HG02884 (cell line): ENCODE results near the gene ITGB6.

ENCODE experiments used
- ATAC-seq: cut with Tn5 transposase; IDR thresholded peaks from one replicate; pipeline ENCODE4 v1.9.1; 2021; ENCODE audit warnings: mild to moderate bottlenecking, moderate library complexity; ENCODE audit not compliant: unreplicated experiment

The ITGB6 gene

DNA sequence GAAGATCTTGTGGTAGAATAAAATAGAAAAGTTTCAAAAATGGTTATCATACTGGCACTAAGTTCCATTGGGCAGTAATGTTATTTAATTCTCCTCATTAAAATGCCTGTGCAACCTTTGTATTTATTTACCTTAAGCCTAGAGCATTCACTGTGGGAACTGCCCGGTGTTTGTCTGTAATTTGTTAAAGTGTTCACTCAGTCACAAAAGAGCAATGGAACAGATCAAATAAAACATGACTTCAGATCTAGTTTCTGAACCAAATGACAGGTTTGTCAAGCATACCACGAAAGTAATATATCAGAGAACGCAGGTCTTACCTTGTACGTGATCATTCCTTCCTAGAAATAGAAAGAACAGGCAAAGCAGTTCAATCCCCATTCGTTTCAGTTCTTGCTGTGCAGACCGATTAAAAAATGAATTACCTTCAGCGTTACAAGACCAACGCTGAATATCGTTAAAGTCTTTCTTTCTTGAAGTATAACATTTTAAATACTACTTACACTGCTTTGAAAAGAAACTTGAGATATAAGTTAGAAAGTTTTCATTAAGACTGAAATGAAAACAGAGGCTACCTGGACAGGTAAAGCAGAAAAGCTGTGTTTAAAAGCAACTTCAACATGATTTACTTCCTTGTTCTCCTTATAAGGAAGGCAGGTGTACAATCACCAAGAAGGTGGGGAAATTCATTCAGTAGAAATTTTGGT lies at the start of gene ITGB6:
Gene ITGB6, minus strand, starts transcription at position 590 of the 707 bp plus-strand sequence. Its CDS starts 209 bp downstream, at position 381.
- ATAC-seq = no peak

DNA sequence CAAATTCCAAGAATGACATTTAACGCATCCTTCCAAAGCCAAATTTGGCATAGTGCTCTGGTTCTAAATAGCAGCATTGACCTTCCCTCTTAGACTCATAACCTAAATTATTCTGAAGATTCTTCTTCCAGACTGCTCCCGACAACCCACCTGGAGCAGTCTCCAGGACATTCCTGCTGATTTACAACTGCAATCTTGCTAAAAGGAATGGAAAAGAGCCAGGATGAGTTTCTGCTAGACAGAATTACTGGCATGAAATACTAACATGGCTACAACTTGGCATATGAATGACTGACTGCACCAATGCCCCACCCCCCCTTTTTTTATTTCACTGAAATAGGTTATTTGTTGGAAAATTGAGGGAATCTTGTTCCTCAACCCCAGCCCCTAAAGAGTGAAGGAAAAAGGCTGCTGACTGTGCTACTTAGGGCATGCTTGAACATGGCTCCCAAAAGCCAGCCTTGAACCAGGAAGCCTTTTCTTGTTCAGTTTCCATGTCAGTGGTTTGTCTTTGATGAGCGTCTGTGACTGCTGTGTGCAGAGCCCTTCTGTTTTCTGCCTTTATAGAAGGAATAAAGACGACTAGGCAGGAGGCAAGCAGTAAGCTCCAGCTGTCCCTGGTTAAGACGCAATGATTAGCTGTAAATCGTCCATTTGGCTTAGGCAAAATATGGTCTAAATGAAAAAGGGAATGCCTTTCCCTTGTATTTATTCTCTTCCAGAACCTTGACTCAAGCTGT lies 47.4 kb upstream of the ITGB6 start:
- no peak for ATAC-seq

DNA sequence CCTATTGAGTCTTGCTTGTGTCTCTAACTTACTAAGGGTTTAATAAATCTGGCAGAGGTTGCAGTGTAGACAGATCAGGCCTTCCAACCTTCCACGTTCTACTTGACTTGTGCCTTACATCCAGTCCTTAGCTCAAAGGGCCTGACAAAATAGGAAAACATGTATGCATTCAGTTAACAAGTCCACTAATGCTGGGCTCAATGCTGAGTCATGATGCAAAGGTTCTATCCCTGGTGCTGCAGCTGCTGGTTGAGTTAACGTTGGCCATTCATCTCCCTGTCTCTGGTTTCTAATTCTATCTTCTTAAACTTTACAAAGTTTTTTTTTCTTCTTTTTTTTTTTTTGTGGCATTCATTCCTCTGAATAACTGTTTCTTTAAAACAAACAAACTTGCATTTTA lies 46.3 kb upstream of the ITGB6 start:
- ATAC-seq = no peak

DNA sequence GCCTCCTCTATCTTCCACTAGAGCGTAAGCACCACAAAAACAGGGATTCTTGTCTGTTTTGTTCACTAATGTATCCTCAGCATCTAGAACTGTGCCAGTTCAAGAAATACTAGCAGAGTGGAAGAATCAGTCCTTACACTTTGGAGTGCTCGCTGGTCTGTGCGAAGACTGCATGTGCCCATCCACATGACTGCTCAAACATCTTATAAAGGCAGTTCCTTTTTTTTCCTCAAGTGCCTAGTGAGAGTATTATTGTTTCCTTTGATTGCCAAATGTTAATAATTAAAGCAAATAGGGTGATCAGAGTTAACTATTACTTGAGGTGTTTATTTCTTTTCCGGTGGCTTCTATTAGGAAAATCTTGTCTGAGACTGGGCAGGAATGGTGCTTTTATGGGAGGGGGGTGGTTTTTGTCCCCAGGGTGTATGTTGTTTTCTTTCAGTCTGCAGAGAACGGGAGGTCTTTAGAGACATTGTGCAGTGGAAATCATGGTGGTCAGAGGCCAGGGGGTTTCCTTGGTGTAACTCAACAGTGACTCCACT lies 45.6 kb upstream of the ITGB6 start:
- no peak for ATAC-seq

- no peak for ATAC-seq
Measured at GRCh38 chr2:160242893-160243564, 43.0 kb upstream of the ITGB6 start.

DNA sequence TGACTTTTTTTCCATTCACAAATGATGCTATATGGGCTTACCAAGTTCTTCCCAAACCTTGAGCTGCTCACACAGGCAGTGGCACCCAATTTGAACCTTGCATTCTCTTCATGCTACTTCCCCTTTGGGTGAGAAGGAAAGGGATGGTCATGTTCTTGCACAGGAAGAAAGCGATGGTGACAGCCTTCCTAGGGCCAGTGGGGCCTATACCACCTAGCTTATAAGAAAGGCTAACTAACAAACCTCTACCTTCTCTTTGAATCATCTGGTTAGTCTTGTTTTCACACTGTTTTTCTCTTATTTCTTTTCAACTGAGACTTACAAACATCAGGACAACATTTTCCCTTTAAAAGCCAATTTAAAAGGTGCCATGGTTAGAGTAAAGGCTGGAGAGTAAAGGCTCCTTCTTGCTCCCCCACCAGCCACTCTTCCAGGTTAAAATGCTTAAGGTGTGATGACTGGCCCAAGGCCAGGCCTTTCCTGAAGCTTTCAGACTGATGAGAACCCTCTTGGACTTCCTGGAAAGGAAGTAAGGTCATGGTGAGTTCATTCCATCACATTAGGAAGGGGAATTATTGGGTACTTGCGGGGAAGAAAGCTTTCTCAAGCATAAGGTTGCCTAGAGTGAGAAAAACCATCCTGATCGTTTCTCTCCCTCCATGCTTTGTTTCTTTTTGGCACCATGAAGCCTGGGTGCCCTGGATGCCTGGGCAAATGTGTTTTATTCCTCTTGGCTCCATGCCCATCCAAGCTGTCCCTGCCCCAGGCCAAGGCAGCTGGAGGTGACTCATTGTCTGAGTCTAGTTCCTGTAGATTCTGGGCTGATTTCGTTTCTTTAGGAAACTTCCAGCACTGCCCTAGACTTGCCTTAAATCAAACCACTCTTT lies 41.4 kb upstream of the ITGB6 start:
- no peak for ATAC-seq

DNA sequence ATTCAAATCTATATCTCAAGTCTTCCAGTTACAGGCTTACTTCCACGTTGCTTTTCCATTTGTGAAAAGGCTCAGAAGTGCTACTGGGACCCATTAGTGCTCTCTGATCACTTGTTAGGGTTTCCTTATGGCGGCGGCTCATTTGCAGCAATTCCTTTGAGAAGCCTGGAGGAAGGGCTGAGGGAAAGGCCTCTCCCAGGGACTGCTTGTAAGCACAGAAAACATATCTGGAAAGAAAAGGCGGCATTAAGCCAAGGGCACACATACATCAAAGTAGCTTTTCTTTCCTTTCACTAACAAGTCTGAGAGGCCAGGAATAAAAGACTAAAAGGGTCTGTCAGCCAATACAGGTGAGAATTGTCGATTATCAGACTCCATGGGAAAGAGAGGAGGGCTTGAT lies 39.4 kb upstream of the ITGB6 start:
- no peak for ATAC-seq

- ATAC-seq = no peak
Measured at GRCh38 chr2:160238392-160238791, 38.3 kb upstream of the ITGB6 start.

DNA sequence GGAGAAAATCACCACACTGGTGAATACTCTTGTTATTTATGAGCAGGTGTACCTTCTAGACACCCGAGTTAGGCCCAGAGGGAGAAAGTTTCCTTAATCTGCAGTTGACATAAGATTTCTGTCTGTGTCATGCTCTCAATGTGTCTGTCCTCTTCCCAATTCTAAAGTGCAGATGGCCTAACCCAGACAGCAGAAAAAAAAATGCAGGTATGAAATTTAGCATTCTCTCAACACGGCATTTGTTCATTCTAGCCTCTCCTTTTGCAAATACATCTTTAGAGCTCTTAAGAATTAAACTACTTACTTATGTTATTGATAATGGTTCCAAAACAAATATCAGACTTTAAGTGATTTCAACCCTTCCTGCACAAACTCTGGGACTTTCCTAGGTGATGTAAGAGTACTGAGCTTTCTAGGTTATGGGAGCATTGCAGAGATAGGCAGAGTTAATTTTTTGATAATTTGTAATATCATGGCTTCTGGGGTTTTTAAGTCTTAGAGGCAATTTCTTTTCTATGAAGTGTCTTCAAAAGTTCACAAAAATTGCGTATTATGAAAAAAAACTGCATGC lies 32.9 kb upstream of the ITGB6 start:
- ATAC-seq = no peak

DNA sequence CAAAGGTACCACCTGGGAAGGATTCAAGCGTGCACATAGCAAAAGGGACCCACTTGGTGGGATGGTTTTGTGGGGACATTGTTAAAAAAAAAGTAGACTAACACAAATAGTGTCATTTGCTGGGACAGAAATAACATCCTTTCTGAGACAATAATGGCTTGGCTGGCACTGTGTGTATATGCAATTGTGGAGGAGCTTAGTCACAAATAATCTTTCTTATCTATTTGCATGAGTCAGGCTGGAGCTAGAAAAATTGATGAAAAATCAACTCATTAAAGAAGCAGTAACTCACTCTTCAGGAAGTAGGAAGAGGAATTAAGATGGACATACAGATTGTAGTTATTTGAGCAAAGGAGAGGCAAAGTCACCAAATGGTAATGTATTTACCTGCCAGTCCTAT lies 29.5 kb upstream of the ITGB6 start:
- ATAC-seq = no peak

DNA sequence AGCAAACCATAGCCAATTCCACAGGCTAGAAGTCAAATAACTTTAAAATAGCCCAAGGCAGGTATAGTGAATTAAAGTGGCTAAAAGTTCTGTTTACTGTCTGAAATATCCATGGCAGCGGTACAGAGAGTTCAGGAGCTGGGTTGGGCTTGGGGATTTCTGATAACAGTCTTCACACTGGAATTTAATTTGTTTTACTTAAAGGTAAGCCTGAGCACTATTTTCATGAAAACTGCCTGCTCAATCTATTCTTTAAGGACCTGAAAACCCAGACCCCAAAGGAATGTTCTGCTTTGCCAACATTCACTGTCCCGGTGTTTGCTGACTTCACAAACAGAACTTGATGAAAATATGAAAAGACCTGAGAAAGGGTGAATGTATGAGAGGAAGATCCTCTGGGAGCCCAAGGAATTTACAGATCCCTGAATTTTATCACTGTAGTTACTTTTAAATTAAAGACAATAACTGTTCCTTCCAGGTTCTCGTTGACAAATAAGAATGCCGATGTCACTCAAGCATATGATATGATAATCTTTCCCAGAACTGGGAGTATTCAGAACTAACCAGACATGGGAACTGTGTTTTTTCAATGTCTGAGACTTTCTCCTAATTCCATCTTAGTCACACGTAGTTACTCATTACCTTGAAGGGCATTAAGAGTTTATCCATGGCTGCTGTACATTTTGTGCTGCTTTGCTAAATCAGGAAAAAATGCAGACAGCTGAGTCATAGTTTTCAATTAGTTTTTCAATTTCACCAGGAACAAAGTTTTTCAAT lies 28.3 kb upstream of the ITGB6 start:
- no peak for ATAC-seq

GRCh38 chr2:160227293-160227915 lies 27.3 kb upstream of the ITGB6 start:
- no peak for ATAC-seq

DNA sequence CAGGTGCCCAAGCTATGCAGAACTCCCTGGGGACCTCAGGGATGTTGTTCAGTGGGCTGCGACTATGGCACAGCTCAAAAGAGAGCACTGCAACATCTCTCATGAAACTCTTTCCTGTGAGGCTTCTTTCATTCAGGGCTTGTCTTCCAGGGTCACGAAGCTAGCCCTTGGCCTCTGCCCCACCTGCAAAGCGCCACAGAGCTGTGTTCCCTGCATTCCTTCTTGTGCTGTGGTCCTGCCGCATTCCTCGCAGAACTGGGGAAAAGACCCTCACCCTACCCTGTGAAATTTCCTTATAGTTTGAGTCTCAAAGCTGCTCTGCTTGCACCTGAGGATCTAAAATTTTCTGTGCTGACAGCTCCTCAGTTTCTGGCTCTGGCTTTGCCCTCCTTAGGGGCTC lies 26.3 kb upstream of the ITGB6 start:
- ATAC-seq = no peak

DNA sequence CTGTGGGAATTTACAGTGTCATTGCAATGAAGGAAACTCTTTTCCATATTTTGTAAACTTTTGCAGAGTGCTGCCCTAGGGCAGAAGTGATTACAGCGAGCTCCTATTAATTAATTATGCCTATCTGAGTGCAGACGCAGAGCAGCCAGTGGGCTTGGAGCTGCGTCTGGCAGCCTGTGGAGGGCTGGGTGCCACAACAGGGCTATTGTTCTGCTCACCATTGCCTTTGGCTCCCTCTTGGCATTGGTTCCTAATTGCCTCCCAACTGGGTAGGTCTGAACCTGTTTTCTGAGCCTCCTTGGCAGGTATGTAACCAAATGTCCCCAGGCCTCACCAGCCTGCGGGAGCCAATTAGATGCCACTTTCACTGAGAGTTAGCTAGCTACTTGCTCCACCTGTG lies 25.6 kb upstream of the ITGB6 start:
- no peak for ATAC-seq

- ATAC-seq = peak; percentile 10
Measured at GRCh38 chr2:160224507-160224906, 24.4 kb upstream of the ITGB6 start.

DNA sequence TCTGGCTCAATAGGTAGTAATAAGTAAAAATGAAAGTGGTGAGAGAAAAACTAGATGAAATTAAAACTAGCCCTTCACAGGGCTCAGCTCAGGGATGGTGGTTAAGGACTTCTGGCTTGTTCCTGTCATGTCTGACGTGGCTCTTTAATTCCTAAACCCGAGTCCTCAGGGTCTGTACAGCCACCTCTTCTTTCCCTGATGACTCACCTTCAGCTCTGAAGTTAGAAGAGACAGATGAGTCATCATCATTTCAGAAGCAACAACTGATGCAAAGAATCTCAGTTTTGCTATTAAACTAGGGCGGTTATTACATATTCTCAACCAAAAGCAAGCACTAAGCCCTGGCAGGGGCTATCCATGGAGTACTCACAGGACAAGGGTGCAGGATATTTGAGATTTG lies 24.0 kb upstream of the ITGB6 start:
- ATAC-seq = peak; percentile 95

DNA sequence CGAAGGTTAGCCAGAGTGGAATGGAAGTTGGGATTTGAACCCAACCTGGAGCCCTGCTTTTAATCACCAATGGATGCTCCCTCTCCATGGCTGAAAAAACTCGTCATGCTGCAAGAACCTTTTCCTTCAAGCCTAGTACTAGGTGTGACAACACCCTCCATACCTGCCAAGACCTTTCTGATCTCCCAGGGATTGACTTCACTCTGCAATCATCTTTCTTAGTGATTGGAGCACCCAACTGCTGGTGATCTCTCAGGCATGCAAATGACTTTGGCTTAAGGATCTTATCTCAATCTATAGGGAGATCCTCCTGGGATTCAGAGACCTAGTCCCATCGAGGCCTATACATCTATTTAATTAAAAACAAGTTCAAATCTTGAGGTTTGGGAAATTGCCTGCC lies 23.5 kb upstream of the ITGB6 start:
- no peak for ATAC-seq

GRCh38 chr2:160222546-160223283 lies 22.6 kb upstream of the ITGB6 start:
- ATAC-seq = no peak
